NCI-H2227 (cell line): Measurements from ENCODE around the gene LRRC8E.
"Not testable (repeated sequence)": the region's sequence is repeated elsewhere in the genome, so short reads cannot be mapped to it uniquely, and the experiment has no call there.

Source experiments
- DNase-seq: peaks from one replicate; lab custom pipeline; 2025; ENCODE audit not compliant: unreplicated experiment; lab: John Stamatoyannopoulos, UW

LRRC8E gene

DNA sequence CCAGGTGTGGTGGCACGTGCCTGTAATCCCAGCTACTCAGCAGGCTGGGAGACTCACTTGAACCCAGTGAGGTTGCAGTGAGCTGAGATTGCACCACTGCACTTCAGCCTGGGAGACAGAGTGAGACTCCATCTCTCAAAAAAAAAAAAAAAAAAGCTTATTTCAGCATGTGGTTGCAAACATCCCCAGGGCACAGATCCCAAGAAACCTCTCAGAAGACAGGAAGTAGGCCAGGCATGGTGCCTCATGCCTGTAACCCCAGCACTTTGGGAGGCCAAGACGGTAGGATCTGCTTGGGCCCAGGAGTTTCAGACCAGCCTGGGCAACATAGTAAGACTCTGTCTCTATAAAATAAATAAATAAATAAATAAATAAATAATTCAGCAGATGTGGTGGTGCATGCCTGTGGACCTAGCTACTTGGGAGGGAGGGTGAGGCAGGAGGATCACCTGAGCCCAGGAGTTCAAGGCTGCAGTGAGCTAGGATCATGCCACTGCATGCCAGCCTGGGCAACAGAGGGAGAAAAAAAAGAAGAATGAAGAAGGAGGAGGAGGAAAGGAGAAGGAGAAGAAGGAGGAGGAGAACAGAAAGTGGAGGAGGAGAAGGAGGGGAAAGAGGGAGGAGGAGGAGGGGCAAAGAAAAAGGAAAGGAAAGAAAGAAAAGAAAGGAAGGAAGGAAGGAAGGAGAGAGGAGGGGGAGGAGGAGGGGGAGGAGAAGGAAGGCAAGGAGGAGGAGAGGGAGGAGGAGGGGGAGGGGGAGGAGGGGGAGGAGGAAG is 4.3 kb upstream of the LRRC8E start:
- no peak for DNase-seq

DNA sequence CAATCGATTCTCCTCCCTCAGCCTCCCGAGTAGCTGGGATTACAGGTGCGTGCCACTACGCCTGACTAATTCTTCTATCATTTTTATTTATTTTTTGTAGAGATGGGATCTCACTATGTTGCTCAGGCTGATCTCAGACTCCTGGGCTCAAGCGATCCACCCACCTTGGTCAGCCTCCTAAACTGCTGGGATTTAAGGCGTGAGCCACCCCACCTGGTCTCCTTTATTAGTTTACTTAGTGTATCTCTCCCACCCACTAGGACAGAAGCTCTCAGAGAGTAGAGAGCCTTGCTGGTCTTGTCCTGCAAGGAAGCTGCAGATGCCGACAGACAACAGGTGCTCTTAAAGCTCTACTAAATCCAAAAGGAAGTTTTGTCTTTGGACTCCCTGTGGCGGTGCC is 2.5 kb upstream of the LRRC8E start:
- no peak for DNase-seq

DNA sequence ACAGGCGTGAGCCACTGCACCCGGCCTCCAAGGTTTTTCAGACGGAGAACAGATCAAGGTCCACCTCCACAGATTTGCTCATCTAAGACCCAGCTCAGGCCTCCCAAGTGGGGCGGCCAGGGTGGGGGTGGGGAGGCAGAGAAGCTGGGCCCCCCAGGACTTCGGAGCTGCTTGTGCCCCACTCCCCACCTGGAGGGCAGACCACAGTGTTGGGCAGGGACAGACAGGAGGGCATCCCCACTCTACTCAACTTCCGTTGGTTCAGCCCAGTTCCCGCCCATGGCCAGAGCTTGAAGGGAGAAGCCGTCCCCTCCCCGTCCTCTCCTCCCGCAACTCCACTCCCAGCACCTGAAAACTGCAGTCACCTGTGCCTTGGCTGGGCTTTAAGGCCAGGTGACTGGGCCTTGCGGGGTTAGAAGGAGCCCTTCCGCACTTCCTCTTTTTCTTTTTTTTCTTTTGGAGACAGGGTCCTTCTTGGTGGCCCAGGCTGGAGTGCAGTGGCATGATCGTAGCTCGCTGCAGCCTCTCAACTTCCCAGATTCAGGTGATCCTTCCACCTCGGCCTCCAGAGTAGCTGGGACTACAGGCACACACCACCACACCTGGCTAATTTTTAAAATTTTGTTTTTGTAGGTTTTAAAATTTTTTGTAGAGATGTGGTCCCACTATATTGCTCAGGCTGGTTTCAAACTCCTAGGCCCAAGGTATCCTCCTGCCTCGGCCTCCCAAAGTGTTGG is 734 bp upstream of the LRRC8E start:
- DNase-seq = no peak

DNA sequence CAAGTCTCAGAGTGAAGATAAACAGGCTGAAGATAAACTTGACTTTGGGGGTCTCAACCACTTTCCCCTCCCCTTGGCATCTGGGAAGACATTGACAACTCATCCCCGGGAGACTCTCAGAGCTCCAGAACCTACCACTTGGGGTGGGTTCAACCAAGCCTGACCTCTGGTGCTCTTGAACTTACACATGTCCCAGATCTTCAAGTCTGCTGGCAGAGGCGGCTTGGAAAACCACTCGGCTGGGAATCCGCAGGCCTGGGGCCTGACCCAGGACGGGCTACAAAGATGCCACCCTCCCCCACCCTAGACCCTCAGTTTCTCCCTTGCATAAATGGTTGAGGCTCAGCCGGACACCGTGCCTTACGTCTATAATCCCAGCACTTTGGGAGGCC is 512 bp downstream of the LRRC8E start:
- DNase-seq = no peak

DNA sequence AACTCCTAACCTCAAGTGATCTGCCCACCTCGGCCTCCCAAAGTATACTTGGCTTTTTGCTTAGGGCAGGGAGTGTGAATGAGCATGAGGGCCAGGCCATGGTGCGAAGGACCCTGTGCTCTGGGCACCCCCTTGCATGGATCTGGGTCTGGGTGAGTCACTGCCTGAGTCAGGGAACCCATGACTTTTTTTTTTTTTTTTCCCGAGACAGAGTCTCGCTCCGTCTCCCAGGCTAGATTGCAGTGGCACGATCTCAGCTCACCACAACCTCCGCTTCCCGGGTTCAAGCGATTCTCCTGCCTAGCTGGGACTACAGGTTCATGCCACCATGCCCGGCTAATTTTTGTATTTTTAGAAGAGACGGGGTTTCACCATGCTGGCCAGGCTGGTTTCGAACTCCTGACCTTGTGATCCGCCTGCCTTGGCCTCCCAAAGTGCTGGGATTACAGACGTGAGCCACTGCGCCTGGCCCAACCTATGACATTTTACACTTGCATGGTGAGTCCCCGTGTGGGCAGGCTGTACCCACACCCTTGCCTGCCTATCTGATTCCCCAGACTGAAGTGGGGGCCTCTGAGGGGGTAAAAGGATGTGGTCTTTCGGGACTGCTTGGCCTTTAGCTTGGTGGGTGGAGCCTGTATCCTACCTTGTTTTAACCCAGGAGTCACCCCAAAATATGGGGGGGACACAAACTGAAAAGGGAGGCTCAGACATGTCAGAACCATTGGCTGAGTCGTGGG is 5.2 kb downstream of the LRRC8E start:
- not testable (repeated sequence) for DNase-seq

DNA sequence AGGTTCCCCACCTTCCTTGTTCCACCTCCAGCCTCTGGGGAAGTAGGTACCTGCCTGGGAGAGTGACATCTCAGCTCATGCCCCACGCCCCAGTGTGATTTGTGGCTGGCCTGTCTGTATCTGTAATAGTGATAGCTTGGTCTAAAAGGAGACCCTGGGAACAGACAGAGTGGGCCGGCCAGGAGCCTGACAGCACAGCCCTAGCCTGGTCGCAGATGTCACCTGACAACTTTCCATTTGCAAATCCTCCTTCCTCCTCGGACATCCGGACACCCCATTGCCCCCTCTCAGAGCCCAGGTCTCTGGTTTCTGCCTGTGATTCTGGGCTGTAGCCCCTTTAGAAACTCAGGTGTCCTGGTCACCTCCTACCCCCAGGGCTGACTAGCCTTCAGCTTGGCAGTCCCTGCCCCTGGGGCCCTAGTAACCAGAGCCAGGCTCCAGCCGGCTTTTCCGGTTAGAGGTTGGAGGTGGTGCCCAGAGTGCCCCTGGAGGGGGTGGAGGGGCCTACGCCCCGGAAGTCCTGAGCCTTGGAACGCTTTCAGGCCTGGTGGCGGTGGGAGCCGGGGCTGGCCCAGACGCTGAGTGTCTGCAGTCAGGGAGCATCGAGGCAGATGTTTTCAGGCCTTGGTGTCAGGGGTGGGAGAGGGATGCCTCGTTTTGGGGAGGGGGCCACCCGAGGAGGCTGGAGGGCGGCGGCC is 6.5 kb downstream of the LRRC8E start:
- no peak for DNase-seq

DNA sequence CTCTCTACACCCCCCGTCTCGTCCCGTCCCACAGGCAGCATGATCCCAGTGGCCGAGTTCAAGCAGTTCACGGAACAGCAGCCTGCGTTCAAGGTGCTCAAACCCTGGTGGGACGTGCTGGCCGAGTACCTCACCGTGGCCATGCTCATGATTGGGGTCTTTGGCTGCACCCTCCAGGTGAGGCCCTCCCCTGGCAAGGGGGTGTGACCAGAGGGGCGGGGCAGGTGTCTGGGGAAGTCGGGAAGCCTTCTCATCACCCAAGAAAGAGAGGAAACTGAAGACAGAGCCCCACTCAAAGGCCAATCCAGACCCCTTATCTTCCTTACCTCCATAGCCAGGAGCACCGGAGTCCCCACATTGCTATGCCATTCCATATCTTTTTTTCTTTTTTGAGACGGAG is 7.3 kb downstream of the LRRC8E start:
- no peak for DNase-seq

DNA sequence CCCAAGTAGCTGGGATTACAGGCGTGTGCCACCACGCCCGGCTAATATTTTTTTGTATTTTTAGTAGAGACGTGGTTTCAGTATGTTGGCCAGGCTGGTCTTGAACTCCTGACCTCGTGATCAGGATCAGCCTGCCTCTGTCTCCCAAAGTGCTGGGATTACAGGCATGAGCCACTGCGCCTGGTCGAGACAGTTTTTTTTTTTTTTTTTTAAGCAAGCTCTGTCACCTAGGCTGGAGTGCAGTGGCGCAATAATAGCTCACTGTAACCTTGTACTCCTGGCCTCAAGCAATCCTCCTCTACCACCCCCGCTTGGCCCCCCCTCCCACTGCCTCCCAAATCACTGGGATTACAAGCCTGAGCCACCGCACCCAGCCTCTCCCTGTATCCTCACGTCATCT is 9.0 kb downstream of the LRRC8E start:
- no peak for DNase-seq

DNA sequence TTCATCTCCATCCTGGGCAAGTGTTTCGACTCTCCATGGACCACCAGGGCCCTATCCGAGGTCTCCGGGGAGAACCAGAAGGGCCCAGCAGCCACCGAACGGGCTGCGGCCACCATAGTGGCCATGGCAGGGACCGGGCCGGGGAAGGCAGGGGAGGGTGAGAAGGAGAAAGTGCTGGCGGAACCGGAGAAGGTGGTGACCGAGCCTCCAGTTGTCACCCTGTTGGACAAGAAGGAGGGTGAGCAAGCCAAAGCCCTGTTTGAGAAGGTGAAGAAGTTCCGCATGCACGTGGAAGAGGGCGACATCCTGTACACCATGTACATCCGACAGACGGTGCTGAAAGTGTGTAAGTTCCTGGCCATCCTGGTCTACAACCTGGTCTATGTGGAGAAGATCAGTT is 10.7 kb downstream of the LRRC8E start:
- no peak for DNase-seq

DNA sequence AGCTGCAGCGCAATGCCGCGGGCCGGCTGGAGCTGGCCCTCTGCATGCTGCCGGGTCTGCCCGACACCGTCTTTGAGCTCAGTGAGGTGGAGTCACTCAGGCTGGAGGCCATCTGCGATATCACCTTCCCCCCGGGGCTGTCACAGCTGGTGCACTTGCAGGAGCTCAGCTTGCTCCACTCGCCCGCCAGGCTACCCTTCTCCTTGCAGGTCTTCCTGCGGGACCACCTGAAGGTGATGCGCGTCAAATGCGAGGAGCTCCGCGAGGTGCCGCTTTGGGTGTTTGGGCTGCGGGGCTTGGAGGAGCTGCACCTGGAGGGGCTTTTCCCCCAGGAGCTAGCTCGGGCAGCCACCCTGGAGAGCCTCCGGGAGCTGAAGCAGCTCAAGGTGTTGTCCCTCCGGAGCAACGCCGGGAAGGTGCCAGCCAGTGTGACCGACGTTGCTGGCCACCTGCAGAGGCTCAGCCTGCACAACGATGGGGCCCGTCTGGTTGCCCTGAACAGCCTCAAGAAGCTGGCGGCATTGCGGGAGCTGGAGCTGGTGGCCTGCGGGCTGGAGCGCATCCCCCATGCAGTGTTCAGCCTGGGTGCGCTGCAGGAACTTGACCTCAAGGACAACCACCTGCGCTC is 11.6 kb downstream of the LRRC8E start:
- DNase-seq = no peak

DNA sequence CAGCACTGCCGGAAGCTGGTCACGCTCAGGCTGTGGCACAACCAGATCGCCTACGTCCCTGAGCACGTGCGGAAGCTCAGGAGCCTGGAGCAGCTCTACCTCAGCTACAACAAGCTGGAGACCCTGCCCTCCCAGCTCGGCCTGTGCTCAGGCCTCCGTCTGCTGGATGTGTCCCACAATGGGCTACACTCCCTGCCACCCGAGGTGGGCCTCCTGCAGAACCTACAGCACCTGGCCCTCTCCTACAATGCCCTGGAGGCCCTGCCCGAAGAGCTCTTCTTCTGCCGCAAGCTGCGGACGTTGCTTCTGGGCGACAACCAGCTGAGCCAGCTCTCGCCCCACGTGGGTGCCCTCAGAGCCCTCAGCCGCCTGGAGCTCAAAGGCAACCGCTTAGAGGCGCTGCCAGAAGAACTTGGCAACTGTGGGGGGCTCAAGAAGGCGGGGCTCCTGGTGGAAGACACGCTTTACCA is 12.1 kb downstream of the LRRC8E start:
- DNase-seq = no peak

DNA sequence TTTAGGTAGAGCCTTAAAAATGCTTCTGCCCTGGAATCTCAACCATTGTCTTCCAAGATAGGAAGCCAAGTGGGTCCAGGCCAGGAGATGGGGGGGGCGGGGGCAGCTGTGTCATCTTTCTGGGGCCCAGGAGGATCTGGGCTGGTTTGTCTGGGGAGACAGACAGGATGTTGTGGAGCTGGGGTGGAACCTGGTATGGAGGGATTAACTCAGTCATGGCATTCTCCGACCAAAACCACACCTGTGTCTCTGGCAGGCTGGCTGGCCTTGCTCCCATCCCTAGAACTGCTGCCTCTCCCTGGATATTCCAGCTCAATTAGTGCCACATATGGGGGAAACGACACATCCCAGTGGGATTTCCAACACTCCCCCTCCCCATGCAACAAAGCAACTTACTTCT is 12.6 kb downstream of the LRRC8E start:
- DNase-seq = no peak

DNA sequence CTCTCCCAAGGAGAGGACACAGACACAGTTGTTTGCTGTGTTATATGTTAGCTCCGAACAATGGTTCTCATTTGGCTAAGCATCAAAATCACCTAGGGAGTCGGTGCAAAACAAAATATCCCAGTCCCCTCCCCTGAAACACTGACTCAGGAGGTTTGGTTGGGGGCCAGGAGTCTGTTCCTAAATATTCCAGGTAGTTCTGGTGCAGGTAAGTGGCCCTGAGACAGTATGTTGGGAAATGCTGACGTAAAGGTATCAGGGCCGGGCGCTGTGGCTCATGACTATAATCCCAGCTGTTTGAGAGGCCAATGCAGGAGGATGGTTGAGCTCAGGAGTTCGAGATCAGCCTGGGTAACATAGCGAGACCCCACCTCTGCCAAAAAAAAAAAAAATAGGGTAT is 13.0 kb downstream of the LRRC8E start:
- DNase-seq = no peak

DNA sequence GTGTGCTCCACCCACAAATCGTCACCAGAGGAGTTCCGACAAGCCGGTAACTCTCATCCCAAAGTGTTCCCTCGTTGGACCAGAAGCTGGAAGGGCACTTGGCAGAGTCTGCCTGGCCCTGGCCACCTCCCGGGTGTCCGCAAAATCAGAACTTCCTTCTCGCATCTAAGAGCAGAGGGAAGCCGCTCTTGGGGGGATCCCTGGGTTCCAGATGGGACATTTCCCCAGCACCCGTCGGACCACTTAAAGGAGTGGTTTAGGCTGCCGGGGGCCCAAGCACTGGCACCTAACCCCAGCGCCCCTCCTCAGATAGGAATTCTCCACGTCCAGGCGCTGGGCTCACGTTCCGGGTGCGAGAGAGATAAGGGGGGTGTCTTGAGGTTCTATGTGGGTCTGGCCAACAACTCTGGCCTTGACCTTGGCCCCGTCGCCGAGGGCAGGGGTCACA is 14.5 kb downstream of the LRRC8E start:
- DNase-seq = no peak

DNA sequence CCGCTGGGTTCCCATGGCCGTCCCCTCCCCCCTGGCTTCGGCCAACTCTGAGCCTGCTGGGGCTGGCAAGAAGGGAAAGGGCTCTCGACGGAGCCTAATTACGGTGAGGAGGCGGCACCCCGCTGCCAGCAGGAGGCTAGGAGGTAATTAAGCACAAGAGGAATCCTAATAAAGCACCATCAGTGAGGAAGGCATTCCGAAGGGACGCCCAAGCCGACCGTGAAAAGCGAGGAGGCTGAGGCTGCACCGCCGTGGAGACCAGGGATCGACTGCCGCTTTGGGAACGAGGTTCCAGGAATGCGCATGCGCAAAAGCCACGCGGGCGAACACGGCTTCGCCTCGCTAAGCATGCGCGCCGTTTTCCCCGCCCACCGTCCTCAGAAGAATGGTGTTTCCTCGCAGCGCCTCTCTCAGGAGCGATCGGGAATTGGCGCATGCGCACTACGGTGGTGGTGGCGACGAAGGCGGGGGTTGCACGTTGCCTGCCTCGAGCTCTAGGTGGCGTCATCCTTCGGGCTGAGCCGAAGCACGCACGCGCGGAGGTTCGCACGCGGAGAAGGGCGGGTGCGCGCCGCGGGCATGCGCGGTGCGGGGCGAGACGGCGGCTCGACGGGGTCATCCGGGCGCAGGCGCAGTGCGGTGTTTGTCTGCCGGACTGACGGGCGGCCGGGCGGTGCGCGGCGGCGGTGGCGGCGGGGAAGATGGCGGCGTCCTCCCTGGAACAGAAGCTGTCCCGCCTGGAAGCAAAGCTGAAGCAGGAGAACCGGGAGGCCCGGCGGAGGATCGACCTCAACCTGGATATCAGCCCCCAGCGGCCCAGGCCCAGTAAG is 15.1 kb downstream of the LRRC8E start, which contains the start of gene MAP2K7:
Gene MAP2K7 (plus strand): TSS at position 634 of the 830 bp plus-strand sequence. CDS start 68 bp downstream, at position 702.
- peak; percentile 99 for DNase-seq

DNA sequence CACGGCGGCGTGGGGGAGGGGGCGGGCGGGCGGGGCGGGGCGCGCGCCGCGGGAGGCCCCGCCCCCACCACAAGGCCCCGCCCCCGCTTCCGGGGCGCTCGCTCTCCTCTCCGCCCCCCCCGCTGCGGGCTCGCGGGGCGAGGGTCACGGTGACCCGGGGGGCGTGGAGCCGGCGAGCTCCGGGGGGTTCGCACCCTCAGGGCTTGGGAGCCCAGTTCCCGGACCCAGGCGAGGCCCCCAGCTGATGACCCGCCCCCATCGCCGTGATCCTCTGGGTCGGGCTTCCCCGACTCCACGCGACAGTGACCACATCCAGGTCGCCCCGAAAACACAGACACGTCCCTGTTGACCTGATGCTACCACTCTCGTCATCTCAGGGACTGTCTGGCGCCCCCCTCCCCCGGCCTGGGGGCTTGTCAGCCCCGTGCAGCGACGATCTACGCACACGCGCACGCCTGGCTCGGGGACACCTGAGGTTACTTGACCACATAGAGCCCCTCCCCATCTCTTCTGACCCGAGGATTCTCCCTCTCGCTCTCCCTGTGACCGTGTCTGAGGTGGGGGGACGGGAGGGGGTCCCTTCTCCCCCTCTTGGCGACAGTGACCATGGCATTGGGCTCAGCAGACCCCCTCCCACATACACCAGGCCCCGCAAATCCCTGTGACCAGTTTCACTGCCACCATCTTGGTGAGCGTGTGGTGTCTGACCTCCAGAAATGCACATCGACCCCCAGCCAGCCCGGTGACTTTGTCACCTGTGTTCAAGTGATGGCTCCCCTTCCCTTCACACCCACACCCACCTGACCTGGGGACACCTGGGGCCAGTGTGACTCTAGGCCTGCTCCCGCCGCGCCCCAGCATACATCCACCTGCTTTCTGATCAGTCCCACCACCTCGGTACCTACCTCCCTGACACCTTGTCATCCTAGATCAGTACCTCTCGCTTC is 16.0 kb downstream of the LRRC8E start:
- DNase-seq = peak; percentile 39

DNA sequence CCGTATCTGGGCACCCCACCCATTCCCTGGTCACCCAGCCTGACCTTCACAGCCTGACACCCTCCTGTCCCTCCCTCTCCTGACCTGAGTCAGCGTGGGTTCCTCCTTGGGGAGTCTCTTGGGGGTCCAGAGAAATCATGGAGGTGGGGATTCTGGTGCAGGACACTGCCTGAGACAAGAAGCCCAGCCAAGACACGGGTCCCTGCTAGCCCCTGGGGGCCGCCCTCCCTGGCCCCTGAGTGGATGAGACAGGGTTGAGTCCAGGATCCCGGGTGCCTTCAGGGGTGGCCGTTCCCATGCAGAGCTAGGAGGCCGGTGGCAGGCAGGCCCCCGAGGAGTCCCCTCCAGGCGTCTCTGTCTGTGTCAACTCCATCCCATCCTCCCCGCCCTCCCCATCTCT is 17.0 kb downstream of the LRRC8E start:
- DNase-seq = no peak

DNA sequence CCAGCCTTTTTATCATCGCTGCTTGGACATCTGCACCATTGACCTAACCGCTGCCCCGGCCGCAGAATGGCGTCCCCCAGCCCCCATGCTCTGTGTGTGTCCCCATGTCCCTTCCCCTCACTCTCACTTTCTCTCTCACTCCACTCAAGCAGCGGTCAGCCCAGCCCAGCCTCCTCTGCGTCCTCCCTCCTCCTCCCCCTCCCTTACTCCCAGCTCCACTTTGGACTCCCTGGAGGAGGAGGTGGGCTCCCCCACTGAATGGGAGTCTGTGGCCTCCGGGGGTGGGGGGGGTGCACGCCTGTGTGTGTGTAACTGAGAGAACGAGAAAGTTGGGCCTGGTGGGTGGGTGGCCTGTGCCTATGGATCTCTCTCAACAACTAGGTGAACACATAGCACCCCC is 17.5 kb downstream of the LRRC8E start:
- DNase-seq = no peak

DNA sequence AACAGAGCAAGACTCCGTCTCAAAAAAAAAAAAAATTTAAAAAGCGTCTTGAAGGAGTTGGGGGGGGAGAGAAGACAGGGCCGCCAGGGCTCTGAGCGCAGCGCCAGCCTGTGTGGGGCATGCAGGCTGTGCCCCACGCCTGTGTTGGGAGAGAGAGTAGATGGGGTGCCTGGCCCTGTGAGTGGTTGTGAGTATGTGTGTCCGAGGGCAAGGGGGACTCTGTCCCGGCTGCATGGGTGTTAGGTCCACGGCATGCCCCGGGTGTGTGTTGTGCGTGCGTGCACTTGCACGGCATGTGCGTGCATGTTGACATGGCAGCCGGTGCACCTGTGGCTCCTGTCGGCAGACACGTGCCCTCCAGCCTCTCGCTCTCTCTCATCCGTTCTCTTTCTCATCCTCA is 18.8 kb downstream of the LRRC8E start:
- DNase-seq = no peak
